A549 (cell line): Measurements from ENCODE around the gene C1QTNF3. TPM values are rescaled to one million over a fixed set of nuclear protein-coding genes. Genes with fewer than 3 reads are reported as not detected.
"Not testable (repeated sequence)": the region's sequence is repeated elsewhere in the genome, so short reads cannot be mapped to it uniquely, and the experiment has no call there.

Experiments used
- ATAC-seq, 2 experiments: fragments of 200-7000 bp in 1 of 2; fragments of >200 bp in 1 of 2; cut with Nextera tagmentation in 1 of 2; cut with Tn5 transposase in 1 of 2; 3 replicates each; pipeline versions ENCODE4 v1.8.0 to v1.9.1; 2018 to 2020; ENCODE audit warnings: mild to moderate bottlenecking in 1 of 2, moderate library complexity in 1 of 2
- CTCF ChIA-PET: fragments of 300-600 bp; sonication (Branson Sonifier 250); formaldehyde crosslinking; extraction: SDS; loops from one replicate; lab custom pipeline; 2021; ENCODE audit warnings: antibody characterized with exemption, inconsistent platforms; lab: Yijun Ruan, JAX
- POLR2A ChIA-PET: fragments of 350-600 bp; formaldehyde crosslinking; extraction: SDS; loops from one replicate; lab custom pipeline; 2021; ENCODE audit warnings: antibody characterized with exemption, inconsistent platforms; lab: Yijun Ruan, JAX
- DNase-seq, 2 experiments: peaks; one replicate each; pipeline versions ENCODE4 v3.0.0 to v3.0.0-alpha.2; 2011 to 2016; ENCODE audit warnings: low read depth in 1 of 2, low spot score in 1 of 2
- FAIRE-seq: peaks from 2 replicates; lab custom pipeline; 2011; peaks lifted over from hg19 to GRCh38; lab: Jason Lieb, UNC
- H3K27ac ChIP-seq, 2 experiments: fragments of >200 bp; sonication (Bioruptor Twin); formaldehyde crosslinking; 3 replicates each; pipeline ENCODE4 v1.5.1; 2016 to 2017
- H3K4me1 ChIP-seq: fragments of >200 bp; sonication (Bioruptor Twin); formaldehyde crosslinking; 3 replicates; pipeline ENCODE4 v1.6.1; 2016
- H3K4me2 ChIP-seq: fragments of >200 bp; sonication (Bioruptor Twin); formaldehyde crosslinking; 3 replicates; pipeline ENCODE4 v1.6.1; 2016
- H3K4me3 ChIP-seq: fragments of >200 bp; sonication (Bioruptor Twin); formaldehyde crosslinking; 3 replicates; pipeline ENCODE4 v1.5.1; 2016
- H3K9me3 ChIP-seq: fragments of >200 bp; sonication (Bioruptor Twin); formaldehyde crosslinking; 3 replicates; pipeline ENCODE4 v1.6.1; 2016
- BHLHE40 ChIP-seq: IDR thresholded peaks from 2 replicates; pipeline ENCODE4 v1.6.1; 2012; ENCODE audit warnings: low read depth, low read length, inconsistent platforms
- CBX2 ChIP-seq: fragments of 200-600 bp; sonication (generic); IDR thresholded peaks from 2 replicates; pipeline ENCODE4 v1.6.1; 2016; ENCODE audit warnings: low read depth, mild to moderate bottlenecking, borderline replicate concordance
- CTCF ChIP-seq: fragments of >200 bp; sonication (Bioruptor Twin); formaldehyde crosslinking; IDR thresholded peaks from 3 replicates; pipeline ENCODE4 v1.5.1; 2016
- EP300 ChIP-seq, 2 experiments: fragments of >200 bp; sonication (Bioruptor Twin); formaldehyde crosslinking; IDR thresholded peaks; 2 replicates in 1 of 2; 3 replicates in 1 of 2; pipeline ENCODE4 v1.6.1; 2016 to 2017
- FOXS1 ChIP-seq: fragments of 250-450 bp; sonication (Bioruptor Pico); IDR thresholded peaks from 2 replicates; pipeline ENCODE4 v1.5.0; 2020; ENCODE audit warnings: mild to moderate bottlenecking, moderate library complexity
- HDAC2 ChIP-seq: fragments of 200-600 bp; sonication (generic); IDR thresholded peaks from 2 replicates; pipeline ENCODE4 v1.6.1; 2016
- MAZ ChIP-seq: fragments of 150-350 bp; IDR thresholded peaks from 2 replicates; pipeline ENCODE4 v1.6.1; 2014; ENCODE audit warnings: antibody characterized with exemption, low read depth, low read length, borderline replicate concordance
- NFE2L2 ChIP-seq: fragments of 150-350 bp; conservative IDR thresholded peaks from 2 replicates; pipeline ENCODE4 v1.6.1; 2014; ENCODE audit warnings: low read length
- PHF8 ChIP-seq: fragments of 200-600 bp; sonication (generic); IDR thresholded peaks from 2 replicates; pipeline ENCODE4 v1.6.1; 2016; ENCODE audit warnings: low read depth, mild to moderate bottlenecking, antibody characterized with exemption, moderate library complexity, borderline replicate concordance
- RAD21 ChIP-seq, 2 experiments: fragments of >200 bp in 1 of 2; sonication (Bioruptor Twin) in 1 of 2; formaldehyde crosslinking in 1 of 2; IDR thresholded peaks in 1 of 2; conservative IDR thresholded peaks in 1 of 2; 2 replicates in 1 of 2; 3 replicates in 1 of 2; pipeline ENCODE4 v1.6.1; 2012 to 2018; ENCODE audit warnings: inconsistent platforms in 1 of 2
- RARB ChIP-seq: fragments of 250-450 bp; sonication (Bioruptor Pico); IDR thresholded peaks from 2 replicates; pipeline ENCODE4 v1.8.0; 2021; ENCODE audit warnings: mild to moderate bottlenecking, moderate library complexity
- RNF2 ChIP-seq: fragments of 200-600 bp; sonication (generic); IDR thresholded peaks from 2 replicates; pipeline ENCODE4 v1.6.1; 2016; ENCODE audit warnings: low read depth, mild to moderate bottlenecking, antibody characterized with exemption, moderate library complexity, borderline replicate concordance
- TFCP2L1 ChIP-seq: fragments of 250-450 bp; sonication (Bioruptor Pico); IDR thresholded peaks from 2 replicates; pipeline ENCODE4 v1.5.0; 2021; ENCODE audit warnings: mild to moderate bottlenecking
- WGBS: methylation state at CpG from one replicate; pipeline ENCODE4 v1.1.6; 2017; ENCODE audit errors: missing lambda C conversion rate; 5-methylcytosine and 5-hydroxymethylcytosine counted together
- polyA plus RNA-seq, 4 experiments: library from polyadenylated mRNA; depleted of rRNA in 3 of 4; stranded (reverse); fragments of >200 nt; fragmentation: RNase III in 1 of 4; extraction: RNeasy Plus Mini Kit Qiagen cat#74134 plus additional on column Dnase treatment in 1 of 4; gene quantifications; 2 replicates in 3 of 4; 3 replicates in 1 of 4; pipeline ENCODE4 v1.2.3, GENCODE V29; 2011 to 2017

Gene C1QTNF3
- polyA plus RNA-seq, 2 of the 4 experiments (the other 2 are of a cell fraction): 0.26 to 1.4 TPM

GRCh38 chr5:34074071-34074470, 31.1 kb upstream of the C1QTNF3 start:
- CTCF ChIA-PET, H3K4me3 ChIP-seq, H3K4me1 ChIP-seq, DNase-seq, H3K9me3 ChIP-seq, FAIRE-seq, ATAC-seq, H3K4me2 ChIP-seq, POLR2A ChIA-PET, H3K27ac ChIP-seq: not testable (repeated sequence)
- 66% methylated on average over 2 of the region's 3 CpGs for WGBS

GRCh38 chr5:34070626-34071025, 27.6 kb upstream of the C1QTNF3 start:
- H3K4me1 ChIP-seq, POLR2A ChIA-PET, DNase-seq, CTCF ChIA-PET, H3K4me3 ChIP-seq, H3K9me3 ChIP-seq, FAIRE-seq, ATAC-seq, H3K4me2 ChIP-seq, H3K27ac ChIP-seq: not testable (repeated sequence)
- 72% methylated on average over 3 of the region's 3 CpGs for WGBS

GRCh38 chr5:34064656-34065055, 21.6 kb upstream of the C1QTNF3 start:
- Histone ChIP-seq H3K4me1 (no peaks in the 10 kb centered on the region), H3K9me3 (no peaks in the 10 kb centered on the region; the same call in 2 of the 3 replicates), H3K4me2 (no peak overlapping the region)
- no peak for TF ChIP-seq RARB (CRISPR knock-in tag)
- TF ChIP-seq, all 56 proteins: peak for 0
- no peak overlapping the region for H3K27ac ChIP-seq
- H3K4me3 ChIP-seq: no peak overlapping the region
- ChIA-PET CTCF (no interaction called here), POLR2A (no interaction called here)
- DNase-seq: no peak
- ATAC-seq: no peak
- 81% methylated on average over 6 of the region's 6 CpGs for WGBS
- no peak for FAIRE-seq

GRCh38 chr5:34062419-34062818, 19.4 kb upstream of the C1QTNF3 start:
- Histone ChIP-seq H3K4me1 (no peaks in the 10 kb centered on the region), H3K27ac (no peak overlapping the region), H3K4me2 (no peak overlapping the region), H3K4me3 (no peak overlapping the region), H3K9me3 (no peaks in the 10 kb centered on the region; the same call in 2 of the 3 replicates)
- ATAC-seq (no peak), DNase-seq (no peak), FAIRE-seq (no peak)
- 46% methylated on average over 3 of the region's 3 CpGs for WGBS
- CTCF ChIA-PET: no interaction called here
- TF ChIP-seq NFE2L2: no peak
- POLR2A ChIA-PET: no interaction called here

- no peak for ATAC-seq
- no peak for FAIRE-seq
- TF ChIP-seq NFE2L2 (no peak), BHLHE40 (no peak), EP300 (IDR thresholded peaks at IDR 0.05) (no peak), PHF8 (no peak), RNF2 (no peak), CBX2 (no peak), HDAC2 (no peak), CTCF (no peak), MAZ (no peak), RAD21 (conservative IDR thresholded peaks at IDR 0.05 in 1 of 2, IDR thresholded peaks at IDR 0.05 in 1 of 2) (no peak), TFCP2L1 (no peak), FOXS1 (no peak)
- no peak overlapping the region for H3K27ac ChIP-seq
- no peak overlapping the region for H3K4me2 ChIP-seq
- no peak for DNase-seq
- POLR2A ChIA-PET: no interaction called here
- H3K4me1 ChIP-seq: no peaks in the 10 kb centered on the region
- CTCF ChIA-PET: no interaction called here
- no peak overlapping the region for H3K4me3 ChIP-seq
- H3K9me3 ChIP-seq: no peaks in the 10 kb centered on the region; the same call in 2 of the 3 replicates
These were observed 19.0 kb upstream of the C1QTNF3 start for GRCh38 chr5:34061993-34062392.
